Omental fat pad (tissue), 4 donors: Measurements from ENCODE around the gene FXYD7. TPM values are rescaled to one million over a fixed set of nuclear protein-coding genes. Genes with fewer than 3 reads are reported as not detected.

ENCODE experiments used
- ATAC-seq: fragments of 150-250 bp; one replicate; pipeline ENCODE4 v1.9.1; 2016; ENCODE audit warnings: mild to moderate bottlenecking, moderate library complexity; ENCODE audit not compliant: low FRiP score
- DNase-seq: peaks from one replicate; pipeline ENCODE4 v3.0.0-alpha.2; 2019; ENCODE audit warnings: low spot score
- total RNA-seq, 4 donors: library from RNA; depleted of rRNA; stranded (reverse); fragments of >200 nt; gene quantifications; one replicate each; pipeline ENCODE4 v1.1.0, GENCODE V29; 2016
- TF ChIP-seq, protein P1 (sequence below), 3 donors: fragments of 450-650 bp; IDR thresholded peaks; one replicate each; pipeline ENCODE4 v1.5.1; 2016 to 2017; ENCODE audit warnings: antibody characterized with exemption in 3 of 3, mild to moderate bottlenecking in 3 of 3, moderate library complexity in 2 of 3

Gene FXYD7
- total RNA-seq, 4 donors from 2014 or later: not detected

GRCh38 chr19:35141837-35142605 lies 1.0 kb upstream of the FXYD7 start:
- DNase-seq (no peak), ATAC-seq (no peak)
- TF ChIP-seq, protein P1, sequence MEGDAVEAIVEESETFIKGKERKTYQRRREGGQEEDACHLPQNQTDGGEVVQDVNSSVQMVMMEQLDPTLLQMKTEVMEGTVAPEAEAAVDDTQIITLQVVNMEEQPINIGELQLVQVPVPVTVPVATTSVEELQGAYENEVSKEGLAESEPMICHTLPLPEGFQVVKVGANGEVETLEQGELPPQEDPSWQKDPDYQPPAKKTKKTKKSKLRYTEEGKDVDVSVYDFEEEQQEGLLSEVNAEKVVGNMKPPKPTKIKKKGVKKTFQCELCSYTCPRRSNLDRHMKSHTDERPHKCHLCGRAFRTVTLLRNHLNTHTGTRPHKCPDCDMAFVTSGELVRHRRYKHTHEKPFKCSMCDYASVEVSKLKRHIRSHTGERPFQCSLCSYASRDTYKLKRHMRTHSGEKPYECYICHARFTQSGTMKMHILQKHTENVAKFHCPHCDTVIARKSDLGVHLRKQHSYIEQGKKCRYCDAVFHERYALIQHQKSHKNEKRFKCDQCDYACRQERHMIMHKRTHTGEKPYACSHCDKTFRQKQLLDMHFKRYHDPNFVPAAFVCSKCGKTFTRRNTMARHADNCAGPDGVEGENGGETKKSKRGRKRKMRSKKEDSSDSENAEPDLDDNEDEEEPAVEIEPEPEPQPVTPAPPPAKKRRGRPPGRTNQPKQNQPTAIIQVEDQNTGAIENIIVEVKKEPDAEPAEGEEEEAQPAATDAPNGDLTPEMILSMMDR (IDR thresholded peaks at IDR 0.05): no peak

DNA sequence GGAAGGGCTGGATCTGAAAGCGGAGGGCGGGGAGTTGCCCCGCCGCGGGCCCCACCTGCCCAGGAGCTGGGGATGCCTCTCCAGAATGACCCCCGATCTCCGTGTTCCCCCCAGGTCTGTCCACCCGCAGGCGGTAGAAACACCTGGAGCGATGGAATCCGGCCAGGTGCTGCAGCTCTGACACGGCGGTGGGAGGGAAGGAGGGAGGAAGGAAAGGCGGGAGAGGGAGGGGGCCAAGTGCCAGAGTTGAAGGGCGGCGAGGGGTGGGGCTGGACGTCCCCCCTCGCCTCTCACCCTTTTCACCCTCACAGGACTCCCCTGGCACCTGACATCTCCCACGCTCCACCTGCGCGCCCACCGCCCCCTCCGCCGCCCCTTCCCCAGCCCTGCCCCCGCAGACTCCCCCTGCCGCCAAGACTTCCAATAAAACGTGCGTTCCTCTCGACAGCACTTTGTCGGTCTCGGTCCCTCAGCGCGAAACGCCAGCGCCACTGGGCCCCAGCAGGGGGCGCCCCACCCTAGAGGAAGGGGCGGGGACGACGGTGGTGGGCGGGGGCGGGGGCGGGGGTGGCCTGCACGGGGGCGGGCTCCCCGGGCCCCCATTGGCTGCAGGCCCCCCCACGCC lies 337 bp upstream of the FXYD7 start:
- ATAC-seq: no peak
- TF ChIP-seq, protein P1 (IDR thresholded peaks at IDR 0.05): no peak
- no peak for DNase-seq

DNA sequence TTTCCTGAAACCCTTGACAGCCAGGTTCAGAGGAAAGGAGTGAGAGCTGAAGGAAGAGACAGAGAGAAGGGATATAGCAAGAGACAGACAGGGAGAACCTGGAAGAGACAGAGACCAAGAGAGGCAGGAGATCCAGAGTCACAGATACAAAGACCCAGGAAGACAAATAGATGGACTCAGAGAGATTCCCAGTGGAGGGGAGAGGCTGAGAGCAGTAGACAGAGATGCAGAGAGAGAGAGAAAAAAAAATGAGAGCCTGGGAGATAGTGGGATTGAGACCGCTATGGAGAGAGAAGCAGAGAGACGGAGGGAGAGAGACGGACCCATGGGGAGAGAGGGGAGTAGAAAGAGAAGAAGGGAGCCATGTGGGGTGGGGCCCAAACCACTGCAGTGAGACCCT lies 763 bp downstream of the FXYD7 start:
- no peak for DNase-seq
- ATAC-seq: no peak
- TF ChIP-seq, protein P1 (IDR thresholded peaks at IDR 0.05): no peak

DNA sequence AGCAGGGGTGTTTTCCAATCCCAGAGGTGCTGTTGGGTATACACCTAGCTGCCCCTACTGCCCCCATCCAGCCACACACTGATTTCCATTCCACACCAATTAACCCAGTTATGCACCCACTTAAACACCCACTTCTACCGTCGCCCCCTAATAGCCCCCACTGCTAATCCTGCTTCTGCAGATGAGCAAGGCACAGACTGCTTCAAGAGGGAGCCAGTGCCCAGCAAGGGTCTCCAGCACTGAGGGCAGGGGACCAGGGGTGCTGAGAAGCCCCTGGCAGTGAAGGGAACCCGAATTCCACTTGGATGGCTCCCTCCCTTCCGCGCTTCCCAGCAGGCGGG lies 1.2 kb downstream of the FXYD7 start:
- TF ChIP-seq, protein P1 (IDR thresholded peaks at IDR 0.05): no peak
- DNase-seq (no peak), ATAC-seq (no peak)

DNA sequence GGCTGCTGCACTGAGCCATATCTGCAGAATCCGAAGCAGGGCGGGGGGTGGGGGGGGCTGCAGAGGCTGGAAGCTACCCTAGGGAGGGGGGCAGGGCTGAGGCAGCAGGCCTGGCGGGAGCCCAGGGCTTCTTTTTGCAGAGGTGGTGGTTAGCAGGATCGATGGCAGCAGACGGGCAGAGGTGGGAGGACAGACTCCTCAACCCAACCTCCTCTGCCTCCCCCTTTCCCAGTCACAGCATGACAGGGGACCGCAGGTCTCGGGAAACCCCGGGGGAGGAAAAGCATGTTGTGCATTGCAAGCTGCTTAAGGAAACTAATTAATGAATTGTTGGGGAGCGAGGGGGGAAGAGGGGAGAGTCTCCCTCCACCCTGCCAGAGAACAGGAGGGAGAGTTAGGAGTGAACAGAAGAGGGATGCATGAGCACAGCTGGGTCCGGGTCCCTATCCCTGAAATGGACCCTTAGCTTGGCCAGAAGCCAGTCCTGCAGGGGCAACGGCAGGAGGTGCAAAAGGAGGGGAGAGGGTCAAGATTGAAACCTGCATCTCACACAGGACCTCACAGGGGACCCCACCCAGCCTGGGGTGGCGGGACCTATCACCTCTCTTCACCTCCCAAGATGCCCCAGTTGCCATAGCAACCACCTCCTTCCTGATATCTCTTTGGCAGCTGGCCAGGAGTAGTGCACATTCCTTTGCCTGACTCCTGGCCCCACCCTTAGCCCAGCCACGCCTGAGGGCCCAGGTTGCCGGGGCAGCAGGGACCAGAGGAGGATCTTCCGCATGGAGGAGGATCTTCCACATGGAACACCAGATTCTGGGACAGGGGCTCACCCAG lies 1.8 kb downstream of the FXYD7 start:
- TF ChIP-seq, protein P1 (IDR thresholded peaks at IDR 0.05): no peak
- no peak for DNase-seq
- no peak for ATAC-seq

DNA sequence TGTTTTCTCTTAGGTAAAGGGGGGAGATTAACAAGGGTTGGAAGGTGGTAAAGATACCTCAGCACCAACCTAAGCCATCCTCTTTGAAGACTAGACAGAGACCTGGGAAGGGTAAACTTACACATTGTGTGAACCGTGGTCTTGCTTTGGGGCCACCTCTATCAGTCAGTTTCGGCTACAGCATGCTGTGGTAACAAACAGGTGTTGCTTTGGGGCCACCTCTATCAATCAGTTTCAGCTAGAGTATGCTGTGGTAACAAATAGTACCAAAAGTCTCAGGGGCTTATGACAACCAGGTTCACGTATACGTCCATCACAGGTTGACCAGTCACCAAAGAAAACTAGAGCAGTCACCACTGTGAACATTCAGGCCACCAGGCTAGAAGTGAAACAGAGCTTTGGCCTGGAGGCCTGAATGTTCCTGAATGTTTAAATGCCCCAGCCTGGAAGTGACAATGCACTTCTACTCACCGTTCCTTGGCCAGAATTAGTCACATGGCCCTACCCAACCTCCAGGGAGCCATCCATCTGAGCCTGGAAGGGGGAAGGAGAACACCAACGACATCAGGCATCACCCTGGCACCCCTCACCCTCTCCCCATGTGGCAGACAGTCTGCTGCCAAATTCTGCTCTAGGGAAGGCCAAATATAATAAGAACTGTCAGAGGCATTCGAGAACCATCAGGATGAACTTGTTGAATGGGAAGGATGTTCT lies 3.8 kb downstream of the FXYD7 start:
- DNase-seq: no peak

More for the DNA sequence above, 3.8 kb downstream of the FXYD7 start:
- no peak for ATAC-seq
- TF ChIP-seq, protein P1 (IDR thresholded peaks at IDR 0.05): no peak
